Activated CD4-positive, alpha-beta T cell treated with anti-CD3 and anti-CD28 coated beads, Interleukin-2, amount 50 U/mL, for 4 hours (primary cell): ENCODE measurements around the gene ZNF469.

Experiments
- DNase-seq, 2 experiments: peaks; one replicate each; pipeline ENCODE4 v3.0.0-alpha.2; 2020

ZNF469 gene

DNA sequence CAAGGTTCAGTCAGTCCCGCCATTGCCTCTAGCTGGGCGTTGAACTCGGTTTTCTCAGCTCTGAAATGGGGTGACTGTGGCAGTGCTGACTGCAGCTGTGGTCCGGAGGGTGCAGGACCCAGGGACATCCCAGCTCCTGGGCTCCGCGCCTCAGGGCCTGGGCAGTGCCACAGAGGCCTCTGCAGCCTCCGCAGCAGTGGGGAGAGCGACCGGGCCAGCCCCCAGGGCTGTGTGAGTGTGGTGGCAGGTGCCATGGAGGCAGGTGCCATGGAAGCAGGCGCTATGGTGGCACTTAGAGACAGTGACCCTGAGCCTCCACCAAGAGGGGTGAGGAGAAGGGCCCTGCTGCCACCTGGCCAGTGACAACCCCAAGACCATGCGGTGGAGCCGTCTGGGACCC lies 30.9 kb downstream of the ZNF469 start:
- DNase-seq: no peak

DNA sequence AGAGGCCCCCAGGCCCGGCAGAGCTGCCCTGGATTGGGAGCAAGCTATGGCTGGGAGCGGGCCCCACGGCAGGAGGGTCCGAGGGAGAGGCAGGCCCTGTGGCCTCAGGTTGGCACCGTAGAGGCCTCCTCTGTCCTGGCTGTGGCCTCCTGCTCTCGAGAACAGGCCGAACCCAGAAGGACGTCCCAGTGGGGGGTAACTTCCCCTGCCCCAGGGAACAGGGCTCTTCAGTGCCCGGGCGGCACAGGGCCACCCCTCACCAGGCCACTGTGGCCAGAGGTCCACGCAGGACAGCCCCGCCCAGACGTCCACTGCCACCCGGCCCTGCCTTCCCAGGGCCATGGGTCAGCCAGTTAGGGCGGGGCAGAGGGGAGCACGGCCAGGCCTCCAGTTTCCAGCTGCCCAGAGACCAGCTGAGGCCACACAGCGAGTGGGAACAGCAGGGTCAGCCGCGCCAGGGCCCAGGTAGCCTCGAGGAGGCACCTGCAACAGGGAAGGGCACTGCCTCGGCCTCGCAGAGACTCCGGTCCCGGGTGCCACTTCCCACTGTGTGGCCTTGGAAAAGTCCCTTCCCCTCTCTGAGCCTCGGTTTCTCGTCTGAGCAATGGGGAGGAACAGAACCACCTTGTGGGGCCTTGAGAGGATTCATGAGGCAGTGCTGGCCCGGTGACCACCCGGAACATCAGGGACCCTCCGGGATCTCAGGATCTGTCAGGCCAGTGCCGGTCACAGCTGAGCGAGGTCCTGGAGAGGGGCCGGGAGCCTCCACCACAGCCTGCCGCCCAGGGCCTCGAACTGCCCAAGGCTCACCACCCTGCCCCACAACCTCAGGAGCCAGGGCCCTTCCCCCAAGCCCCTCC lies 32.0 kb downstream of the ZNF469 start:
- DNase-seq: no peak

DNA sequence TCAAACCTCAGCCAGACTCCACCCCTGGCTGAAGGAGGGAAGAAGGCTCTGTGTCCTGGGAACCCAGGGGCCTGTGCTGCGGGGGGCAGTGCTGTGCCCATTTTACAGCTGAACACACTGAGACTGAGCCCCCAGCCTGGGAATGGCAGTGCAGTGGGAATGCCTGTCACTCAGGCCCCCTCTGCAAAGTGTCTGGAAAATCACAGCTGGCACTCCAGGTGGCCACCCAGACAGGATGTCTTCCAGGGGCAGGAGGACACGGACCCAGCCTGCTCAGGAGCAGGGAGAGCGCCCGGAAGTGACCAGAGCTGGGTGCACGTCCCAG lies 32.6 kb downstream of the ZNF469 start:
- DNase-seq: no peak

- no peak for DNase-seq
Measured at GRCh38 chr16:88415713-88416323, 33.1 kb downstream of the ZNF469 start.

- DNase-seq: no peak
Measured at GRCh38 chr16:88416686-88417085, 33.9 kb downstream of the ZNF469 start.

GRCh38 chr16:88417684-88418476 lies 35.1 kb downstream of the ZNF469 start:
- no peak for DNase-seq

DNA sequence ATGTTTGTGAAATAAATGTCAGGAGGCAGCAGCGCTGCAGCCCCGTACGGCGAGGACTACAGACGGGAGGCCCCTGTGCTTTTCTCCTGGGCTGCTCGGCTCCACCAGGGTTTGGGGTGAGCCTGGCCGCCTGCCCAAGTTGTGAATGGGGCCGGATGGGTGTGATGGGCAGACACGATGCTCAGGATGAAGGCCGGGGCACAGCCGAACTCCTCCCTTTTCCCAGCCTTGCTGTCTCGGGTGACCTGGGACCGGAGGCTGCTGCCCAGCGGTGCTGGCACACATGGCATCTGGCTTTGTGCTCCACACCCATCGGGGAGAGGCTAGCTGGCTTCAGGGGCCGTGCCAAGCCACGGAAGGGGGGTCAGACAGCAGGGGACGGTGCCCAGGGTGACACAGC lies 36.1 kb downstream of the ZNF469 start:
- DNase-seq: no peak

- DNase-seq: no peak
Measured at GRCh38 chr16:88419790-88420189, 37.0 kb downstream of the ZNF469 start.

DNA sequence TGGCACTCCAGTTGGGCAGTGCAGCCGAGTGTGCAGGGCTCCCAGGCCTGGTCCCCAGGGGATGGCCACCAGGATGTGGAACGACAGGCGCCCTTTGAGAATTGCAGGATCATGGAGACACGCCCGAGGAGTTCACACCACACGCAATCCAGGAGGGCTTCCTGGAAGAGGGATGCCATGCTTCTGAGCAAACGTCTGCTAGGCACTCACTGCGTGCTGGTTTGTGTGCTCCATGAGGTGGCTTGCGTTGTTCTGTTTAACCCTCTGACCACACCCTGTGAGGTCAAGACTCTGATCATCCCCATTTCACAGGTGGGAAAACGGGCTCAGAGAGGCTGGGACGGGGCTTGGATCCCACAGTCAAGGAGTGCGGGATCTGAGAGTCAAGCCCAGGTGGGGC lies 37.7 kb downstream of the ZNF469 start:
- DNase-seq: no peak

- DNase-seq: no peak
Measured at GRCh38 chr16:88421301-88421700, 38.5 kb downstream of the ZNF469 start.

GRCh38 chr16:88421871-88422433 lies 39.2 kb downstream of the ZNF469 start:
- no peak for DNase-seq

GRCh38 chr16:88422733-88423447 lies 40.1 kb downstream of the ZNF469 start:
- DNase-seq: no peak

- no peak for DNase-seq
Measured at GRCh38 chr16:88423448-88423850, 40.7 kb downstream of the ZNF469 start.

DNA sequence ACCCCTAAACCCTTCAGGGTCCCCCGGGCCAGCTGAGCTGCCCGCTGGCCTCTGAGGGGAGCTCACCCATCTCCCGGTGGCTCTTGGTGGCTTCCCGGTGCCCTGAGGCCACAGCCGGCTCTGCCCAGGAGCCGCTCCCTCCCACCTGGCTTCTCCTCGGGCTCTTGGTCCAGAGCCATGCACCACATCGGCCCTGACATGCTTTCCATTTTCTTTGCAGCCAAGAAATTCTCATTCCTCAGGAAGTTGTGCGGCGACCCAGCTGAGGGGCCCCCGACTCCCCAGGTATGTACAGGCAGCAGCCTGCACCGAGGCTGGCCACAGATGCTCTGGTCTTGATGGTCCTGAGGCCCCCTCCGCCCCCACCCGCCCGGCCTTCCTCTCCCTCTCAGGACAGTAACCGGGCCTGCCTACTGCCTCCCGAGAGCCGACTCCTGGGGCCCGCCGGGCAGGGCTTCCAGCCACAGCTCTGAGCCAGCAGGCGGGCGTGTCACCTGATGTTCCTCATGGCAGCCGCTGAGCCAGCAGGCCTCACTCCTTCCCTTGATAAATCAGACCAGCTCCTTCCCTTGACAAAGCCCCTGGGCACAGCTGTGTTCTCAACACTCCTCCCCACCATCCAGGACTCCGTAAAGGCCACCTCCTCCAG lies 42.0 kb downstream of the ZNF469 start:
- DNase-seq: no peak

DNA sequence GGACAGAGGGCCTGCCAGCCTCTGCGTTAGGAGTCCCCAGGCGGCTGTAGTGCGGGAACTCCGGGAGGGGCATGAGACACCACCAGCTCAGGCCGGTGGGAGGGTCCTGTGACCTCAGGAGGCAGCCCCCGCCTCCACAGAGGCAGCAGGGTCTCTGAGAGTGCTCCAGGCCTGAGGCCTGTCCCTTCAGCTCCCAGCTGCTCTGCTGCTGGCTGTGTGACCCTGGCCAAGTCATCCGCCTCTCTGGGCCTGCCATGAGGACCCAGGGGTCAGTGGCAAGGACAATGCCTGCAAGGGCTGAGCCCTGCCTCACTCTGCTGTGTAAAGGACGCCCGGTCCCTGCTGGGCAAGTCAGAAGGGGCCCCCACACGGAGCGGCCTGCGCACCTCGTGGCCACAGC lies 43.3 kb downstream of the ZNF469 start:
- no peak for DNase-seq

- DNase-seq: no peak
Measured at GRCh38 chr16:88427376-88427775, 44.6 kb downstream of the ZNF469 start.

GRCh38 chr16:88428156-88428555 lies 45.4 kb downstream of the ZNF469 start:
- no peak for DNase-seq

DNA sequence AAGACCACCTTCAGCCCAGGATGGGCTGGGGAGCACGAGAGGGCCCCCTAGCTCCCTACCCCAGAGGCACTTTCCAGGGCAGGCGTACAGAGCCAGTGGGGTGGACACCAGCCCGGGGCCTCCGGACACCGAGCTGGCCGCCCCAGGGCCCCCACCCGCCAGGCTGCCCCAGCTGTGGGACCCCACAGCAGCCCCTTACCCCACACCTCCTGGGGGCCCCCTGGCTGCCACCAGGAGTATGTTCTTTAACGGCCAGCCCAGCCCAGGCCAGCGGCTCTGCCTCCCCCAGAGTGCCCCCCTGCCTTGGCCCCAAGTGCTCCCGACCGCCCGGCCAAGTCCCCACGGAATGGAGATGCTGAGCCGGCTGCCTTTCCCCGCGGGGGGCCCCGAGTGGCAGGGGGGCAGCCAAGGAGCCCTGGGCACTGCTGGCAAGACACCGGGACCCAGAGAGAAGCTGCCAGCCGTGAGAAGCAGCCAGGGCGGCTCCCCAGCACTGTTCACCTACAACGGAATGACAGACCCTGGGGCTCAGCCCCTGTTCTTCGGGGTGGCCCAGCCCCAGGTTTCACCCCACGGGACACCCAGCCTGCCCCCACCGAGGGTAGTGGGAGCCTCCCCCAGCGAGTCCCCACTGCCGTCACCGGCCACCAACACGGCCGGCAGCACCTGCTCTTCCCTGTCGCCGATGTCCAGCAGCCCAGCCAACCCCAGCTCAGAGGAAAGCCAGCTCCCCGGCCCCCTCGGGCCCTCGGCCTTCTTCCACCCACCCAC lies 46.0 kb downstream of the ZNF469 start:
- DNase-seq: no peak

DNA sequence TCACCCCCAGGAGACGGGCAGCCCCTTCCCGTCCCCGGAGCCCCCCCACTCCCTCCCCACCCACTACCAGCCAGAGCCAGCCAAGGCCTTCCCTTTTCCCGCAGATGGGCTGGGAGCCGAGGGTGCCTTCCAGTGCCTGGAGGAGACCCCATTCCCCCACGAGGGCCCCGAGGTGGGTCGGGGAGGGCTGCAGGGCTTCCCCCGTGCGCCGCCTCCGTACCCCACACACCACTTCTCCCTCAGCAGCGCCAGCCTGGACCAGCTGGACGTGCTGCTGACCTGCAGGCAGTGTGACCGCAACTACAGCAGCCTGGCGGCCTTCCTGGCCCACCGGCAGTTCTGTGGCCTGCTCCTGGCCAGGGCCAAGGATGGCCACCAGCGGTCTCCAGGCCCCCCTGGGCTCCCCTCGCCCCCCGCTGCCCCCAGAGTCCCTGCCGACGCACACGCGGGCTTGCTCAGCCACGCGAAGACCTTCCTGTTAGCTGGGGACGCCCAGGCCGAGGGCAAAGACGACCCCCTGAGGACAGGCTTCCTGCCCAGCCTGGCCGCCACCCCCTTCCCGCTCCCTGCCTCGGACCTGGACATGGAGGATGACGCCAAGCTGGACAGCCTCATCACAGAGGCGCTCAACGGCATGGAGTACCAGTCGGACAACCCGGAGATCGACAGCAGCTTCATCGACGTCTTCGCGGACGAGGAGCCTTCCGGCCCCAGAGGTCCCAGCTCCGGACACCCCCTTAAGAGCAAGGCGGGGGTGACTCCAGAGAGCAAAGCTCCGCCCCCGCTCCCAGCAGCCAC lies 46.8 kb downstream of the ZNF469 start:
- no peak for DNase-seq

DNA sequence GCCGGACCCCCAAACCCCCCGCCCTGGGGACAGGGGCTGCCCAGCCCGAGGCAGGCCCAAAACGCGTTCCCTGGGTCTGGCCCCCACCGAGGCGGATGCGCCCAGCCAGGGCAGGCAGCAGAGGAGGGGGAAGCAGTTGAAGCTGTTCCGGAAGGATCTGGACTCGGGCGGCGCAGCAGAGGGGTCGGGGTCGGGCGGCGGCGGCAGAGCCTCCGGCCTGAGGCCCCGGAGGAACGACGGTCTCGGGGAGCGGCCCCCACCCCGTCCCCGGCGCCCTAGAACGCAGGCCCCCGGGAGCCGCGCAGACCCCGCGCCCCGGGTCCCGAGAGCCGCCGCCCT lies 47.4 kb downstream of the ZNF469 start:
- DNase-seq: no peak
